Measurements from ENCODE around the gene SPRR3.

The SPRR3 gene

GRCh38 chr1:153049211-153049610, 47.7 kb downstream of the SPRR3 start:
- in situ Hi-C loops (cut with MboI; ENCODE audit: low sequenced_read_pairs), result no loop called here
